Measurements from ENCODE around the gene IFIT3.

IFIT3 gene

DNA sequence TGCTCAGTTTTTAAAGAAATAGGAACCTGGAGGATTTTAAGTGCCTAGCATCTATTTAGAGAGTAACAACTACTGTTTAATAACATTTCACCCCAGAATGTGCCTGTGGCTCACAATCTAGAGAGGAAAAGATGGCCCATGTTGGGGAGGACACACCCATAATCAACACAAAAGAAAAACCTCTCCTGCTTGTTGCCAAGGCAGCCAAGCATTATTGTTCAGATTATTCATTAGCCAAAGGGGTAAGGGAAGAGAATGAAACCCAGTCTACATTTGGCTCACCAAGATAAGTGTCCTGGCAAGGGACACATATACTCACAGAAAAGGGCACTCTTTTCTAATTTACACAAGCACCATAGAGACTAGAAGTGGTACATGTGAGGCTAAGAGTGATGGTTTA lies 32.4 kb downstream of the IFIT3 start:
- no peak for DNase-seq

DNA sequence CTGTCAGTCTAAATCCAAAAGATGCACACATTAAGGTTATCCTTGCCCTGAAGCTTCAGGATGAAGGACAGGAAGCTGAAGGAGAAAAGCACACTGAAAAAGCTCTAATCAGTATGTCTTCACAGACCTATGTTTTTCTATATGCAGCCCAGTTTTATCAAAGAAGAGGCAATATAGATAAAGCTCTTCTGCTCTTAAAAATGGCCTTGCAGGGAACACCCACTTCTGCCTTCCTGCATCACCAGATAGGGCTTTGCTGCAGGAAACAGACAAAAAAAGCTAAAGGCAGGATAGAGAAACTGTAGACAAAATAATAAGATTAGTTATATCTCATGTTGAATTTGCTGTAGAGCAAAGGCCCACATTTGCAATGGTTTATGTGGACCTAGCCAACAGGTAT lies 35.1 kb downstream of the IFIT3 start:
- DNase-seq: no peak

DNA sequence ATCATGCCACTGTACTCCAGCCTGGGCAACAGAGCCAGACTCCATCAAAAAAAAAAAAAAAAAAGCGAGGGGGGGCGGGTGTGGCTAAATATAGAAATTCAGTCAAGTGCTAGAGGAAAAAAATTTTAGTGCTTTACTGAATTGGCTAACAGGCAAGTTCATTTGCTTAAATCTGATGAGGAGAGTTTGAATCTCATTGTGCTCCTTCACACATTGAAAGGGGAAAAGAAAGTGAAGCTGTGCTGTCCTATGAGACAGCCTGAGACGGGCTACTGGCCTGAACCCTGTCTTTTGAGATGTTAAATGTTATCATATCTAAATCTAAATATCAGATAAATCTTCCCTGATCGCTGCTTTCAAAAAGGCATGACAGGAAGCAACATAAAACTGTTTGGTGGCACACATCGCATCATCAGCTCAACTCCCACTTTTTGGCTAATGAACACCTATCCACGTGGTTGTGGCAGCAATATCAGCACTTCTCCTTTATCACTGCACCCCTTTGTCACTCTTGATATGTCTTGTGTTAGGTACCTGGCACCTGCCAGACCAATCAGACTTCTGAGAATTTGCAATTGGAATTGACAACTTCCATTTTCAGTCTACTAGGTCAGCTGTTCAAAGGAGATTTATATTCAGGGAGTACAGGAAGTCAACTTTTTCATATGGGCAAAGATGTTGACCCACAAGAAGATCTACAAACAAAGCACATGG lies 36.1 kb downstream of the IFIT3 start:
- no peak for DNase-seq

DNA sequence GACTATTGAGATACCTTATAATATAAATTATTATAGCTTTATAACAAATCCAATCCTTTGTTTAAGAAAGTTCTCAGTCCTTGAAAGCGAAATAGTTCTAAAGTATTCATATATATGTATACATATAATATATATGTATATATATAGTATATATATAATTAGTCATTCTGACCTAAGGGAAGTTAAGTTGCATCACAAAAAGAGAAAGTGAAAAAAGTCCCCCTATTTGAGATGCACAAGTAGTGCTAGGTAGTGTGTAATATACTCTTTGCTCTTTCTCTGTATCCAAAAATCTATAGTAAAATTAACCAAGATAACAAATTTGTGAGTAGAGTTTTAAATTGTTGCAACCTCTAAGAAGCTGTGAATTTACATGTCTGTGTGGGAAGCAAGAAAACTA lies 36.7 kb downstream of the IFIT3 start:
- DNase-seq: no peak

DNA sequence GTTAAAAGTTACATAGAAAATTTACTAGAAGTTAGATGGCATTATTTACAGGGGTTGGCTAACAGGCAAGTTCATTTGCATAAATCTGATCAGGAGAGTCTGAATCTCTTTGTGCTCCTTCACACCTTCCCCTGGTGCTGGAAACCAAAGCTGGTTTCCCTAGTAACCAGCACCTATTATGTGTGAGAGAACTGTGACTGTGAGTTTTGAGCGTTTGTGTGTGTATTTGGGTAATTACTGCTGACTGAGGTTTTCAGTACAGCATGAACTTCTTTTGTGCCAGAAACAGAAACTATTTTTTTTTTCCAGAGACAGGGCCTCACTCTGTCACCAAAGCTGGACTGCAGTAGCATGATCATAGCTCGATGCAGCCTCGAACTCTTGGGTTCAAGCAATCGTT lies 39.7 kb downstream of the IFIT3 start:
- peak in 1 of 14 donors; percentile 29 for DNase-seq

DNA sequence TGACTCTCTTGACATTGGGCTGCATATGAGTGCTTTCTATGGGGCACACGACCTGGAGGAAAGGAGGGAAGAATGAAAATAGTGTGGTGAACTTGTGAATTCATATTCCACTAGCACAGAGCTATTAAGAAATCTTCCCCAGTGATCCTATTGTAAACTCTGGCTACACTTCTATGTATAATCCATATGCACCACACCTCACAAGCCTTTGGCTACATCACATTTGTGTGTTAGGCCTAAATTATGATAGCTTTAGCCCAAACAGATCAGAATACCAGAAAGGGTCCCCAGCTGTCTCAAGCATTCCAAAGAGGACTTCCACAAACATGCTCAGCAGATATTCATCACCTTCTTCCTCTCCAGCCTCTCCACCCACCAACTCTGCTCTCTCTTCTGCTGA lies 40.3 kb downstream of the IFIT3 start:
- DNase-seq: no peak

DNA sequence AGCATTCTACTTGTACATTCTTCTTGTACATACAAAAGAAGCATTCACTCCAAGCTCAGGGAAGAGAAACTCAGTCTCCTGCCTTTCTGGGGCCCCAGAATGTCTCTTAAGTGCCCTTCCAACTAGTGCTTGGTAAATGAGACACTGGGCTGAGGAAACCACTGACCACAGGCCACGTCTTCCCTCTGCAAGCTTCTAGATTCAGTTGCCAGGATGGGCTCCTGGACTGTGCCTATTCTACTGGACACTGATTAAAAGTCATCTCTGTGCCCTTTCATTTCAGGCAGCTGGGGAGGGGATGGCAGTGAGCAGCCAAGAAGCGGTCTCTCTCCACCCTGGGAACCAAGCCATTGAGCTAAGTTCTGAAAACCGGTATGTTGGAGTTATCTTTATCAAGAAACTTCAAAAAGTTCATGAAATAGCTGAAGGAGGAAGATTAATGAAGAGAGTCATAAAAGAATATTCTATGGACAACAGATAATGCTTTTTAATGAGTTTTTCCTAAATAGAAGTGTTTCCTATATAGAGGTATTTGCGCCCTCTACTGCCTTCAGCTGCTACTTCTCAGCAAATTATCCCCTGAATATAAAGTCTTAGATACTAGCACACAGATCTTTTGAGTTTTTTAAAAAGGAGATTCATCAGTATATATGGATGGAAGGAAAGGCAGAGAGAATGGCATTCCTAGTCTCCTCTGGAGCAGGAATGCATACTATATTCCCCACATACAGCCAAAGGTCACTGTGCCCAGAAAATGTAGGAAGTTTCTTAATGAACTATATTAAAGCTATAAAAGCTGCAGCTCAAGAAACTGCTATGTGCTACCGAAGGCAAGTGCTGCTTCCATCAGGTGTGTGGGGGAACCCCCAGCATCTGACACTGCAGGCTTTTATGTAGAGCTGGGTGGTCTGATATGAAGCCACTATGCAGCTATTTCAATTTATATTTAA lies 41.6 kb downstream of the IFIT3 start:
- DNase-seq: peak in 9 of 14 donors; percentile 12 to 61 (median 30)

DNA sequence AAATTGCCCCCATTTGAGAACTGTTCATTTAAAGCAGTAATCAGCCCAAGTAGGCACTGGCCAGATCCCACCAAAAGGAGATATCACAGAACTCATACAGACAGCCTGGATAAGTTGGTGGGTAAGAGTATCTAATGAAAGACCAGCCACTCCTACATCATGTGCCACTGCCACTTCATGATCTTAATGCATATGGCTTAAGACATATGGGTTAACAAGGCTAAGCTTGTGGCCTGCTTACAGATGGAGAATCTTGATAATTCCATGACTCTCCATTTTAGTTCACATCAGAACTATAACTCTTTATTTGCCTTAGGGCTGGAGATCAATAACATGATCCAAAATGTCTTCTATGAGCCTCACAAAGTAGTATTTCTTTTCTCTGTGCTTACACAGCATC lies 43.3 kb downstream of the IFIT3 start:
- no peak for DNase-seq

DNA sequence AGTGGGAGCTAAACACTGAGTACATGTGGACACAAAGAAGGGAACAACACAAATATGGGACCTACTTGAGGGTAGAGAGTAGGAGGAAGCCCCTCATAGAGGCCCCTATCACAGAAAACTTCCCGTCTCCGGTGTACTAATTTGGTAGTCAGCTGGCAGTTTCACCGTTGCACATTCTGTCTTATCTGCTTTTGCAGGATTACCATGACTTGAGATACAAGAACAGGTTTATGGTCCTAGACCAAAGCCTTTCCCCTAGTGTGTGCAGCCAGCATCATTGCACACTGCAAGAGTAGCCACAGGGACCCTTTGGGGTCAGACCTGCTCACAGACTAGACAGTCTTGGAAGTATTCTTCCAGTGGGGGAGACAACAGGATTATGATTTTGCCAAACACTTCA lies 44.2 kb downstream of the IFIT3 start:
- DNase-seq: no peak

DNA sequence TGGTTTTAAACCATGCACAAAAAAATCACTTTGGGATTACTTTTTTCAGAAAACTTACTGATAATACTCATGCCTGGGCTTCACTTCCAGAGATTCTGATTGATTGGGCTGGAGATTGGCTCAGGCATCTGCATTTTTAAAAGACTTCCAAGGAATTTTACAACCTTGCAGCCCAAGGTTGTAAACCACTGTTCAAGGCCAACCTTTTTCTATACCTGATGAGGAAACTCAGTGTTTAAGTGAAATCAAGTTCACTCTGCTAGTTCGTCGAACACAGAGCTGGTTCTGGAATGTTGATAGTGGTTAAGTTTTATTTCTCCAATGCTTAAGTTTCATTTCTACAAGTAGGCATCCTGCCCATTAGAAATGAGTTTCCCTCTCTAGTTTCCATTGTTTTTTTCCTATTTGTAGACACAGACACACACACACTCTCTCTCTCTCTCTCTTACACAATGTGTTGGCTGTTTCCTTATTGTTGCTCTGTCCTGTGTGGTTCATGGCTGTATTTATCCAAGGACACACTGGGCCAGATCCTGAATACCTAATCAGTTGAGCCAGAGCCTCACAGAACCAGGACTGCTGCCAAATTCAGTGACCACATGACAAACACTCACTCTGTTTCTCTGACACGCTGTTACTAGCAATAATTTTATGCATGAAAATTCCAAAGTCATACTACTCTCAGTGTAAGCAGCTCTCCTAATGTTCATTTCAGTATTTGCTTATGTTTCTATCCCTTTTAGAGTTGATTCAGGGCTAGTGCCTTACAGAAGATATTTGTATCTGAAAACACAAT lies 46.3 kb downstream of the IFIT3 start:
- DNase-seq: peak in 12 of 14 donors; percentile 21 to 92 (median 77)

DNA sequence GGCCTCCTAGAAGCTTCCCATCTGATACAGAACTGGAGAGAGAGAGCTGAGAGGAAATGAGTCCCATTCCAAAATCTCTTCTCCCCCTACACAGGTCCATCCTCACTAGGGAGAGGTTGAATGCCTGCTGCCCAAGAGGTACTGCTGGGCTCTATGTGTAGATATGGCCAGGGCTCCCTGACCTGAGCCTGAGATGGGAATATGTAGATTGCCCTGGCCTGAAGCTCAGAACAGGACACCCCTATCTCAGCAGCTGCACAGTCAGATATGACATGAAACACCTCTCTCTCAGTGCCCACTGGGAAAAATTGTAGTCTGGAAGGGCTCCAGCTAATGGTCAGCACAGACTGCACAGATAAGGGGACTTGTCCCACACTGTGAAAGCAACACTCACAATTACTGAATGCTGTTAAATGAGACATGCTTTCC lies 46.9 kb downstream of the IFIT3 start:
- peak in 6 of 14 donors; percentile 33 to 61 (median 40) for DNase-seq

DNA sequence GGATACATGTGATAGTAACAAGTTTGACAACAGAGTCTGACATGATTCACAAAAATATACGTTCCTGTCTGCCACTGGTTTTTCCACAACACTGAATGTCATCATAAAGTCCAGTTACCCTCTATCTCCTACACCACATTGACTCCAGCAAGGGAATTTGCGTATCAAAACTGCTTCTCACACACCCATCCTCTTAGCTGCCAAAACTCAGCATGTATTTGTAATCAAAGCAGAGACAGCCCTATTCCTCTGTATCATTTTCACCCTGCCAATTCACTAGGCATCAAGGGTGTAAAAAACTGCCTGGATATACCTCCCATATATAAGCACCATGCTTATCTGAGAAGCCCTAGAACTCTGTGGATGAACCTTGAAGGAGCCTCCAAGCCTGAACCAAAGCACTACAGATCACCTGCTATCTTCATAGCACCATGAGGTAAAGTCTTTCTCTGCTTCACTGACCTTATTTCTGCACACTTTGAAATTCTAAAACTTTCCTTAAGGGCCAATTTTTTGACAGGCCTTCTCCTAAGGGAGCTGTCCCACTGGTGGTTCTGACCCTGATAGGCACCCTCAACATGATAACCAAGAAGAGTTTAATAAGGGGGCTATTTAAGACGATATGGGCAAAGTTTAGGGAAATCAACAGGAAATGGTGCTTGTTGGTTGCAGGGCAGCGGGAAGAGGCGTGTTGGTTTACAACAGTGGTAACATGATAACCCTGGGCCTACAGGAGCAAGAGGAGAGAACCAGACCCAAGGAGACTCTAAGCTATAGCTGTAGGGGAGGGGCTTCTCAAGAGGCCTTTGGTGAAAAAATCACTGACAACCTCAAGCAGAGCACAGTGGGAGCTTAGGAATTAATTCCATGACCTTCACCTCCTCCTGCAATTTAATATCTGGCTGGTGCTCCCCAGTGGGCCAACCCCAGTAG lies 50.2 kb downstream of the IFIT3 start, which contains the start of gene IFIT1B:
IFIT1B (plus strand) TSS at position 352 of the 933 bp plus-strand sequence; CDS start at position 432, 80 bp downstream.
- no peak for DNase-seq

DNA sequence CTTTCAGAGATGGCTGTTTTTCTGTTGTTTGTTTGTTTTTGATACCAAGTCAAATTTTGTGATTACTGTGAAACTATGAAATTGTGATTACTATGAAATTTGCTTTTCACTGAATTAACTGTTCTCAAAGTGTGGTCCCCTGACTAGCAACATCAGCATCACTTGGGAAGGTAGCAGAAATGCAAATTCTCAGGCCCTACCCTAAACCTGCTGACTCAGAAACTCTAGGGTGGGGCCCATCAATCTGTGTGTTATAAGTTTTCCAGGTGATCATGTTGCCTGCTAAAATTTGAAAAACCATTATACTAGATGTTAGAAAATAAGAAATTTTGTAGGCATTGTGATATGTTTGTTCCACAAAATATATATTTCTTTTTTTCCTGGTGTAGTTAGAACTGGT lies 51.3 kb downstream of the IFIT3 start:
- DNase-seq: no peak

DNA sequence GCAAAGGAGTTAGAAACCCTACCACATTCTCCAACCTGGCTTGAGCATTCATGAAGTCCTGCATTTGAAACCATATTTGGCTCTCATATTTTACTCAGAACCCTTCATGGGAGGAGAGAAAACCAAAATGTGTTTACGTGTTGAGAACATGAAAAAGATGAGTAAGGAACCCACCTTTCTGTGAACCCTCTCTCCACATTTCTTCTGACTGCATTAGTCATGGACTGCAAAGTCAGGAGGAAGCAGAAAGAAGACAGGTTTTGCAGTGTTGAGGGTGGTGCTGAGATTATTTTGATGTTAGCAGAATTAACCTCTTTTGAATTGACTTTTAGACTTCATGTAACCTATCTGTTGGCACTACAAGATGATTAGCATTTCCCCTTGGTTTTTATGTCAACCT lies 55.0 kb downstream of the IFIT3 start:
- no peak for DNase-seq

DNA sequence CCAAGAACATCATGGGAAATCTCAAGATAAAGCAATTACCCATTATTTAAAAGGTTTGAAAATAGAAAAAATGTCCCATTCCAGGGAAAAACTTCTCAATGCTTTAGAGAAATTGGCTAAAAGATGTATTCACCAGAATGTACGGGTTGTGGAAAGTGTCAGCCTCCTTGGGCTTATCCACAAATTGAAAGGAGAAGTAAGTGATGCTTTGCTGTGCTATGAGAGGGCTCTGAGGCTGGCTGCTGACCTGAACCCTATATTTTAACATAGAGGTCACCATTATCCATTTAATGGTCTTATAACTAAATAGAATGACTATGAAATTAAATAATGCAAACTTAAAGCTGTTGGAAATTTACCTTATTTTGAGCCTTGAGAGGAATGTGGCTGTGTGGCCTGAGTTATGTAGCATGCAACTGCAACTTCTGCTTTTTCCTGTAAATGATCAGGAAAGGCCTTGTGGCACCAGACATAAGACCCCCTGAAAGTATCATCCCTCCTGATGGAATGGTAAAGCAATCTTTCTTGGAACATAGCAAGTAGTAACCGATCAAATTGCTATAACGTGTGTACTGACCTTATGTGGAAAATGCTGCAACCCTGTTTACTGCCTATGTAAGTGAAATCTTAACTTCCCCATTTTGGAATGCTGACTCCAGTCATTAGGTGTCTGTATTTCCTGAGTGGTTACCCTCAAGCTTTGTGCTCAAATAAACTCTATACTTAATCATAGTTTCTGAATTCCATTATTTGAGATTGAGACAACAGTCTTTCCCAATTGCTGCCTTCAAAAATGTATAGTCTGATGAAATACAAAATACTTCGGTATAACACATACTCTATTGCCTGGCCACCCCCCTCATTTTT lies 56.9 kb downstream of the IFIT3 start:
- DNase-seq: no peak

DNA sequence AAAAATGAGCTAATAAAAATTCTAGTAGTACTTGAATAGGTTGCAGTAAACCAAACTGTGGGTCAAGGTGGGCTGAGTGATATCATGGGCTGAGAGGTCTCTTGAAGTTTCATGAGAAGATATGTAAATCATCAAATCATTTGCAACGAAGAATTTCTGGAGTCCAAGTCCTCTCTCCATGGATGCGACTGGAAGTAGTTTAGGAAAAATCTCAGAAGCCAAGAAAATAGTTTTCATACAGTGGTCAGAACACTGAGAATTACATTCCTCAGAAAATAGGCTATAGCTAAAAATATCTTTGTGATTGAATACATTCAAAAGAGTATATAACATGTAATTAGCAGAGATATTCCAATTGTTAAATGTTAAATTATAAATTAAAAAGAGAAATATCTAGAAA lies 61.0 kb downstream of the IFIT3 start:
- no peak for DNase-seq

DNA sequence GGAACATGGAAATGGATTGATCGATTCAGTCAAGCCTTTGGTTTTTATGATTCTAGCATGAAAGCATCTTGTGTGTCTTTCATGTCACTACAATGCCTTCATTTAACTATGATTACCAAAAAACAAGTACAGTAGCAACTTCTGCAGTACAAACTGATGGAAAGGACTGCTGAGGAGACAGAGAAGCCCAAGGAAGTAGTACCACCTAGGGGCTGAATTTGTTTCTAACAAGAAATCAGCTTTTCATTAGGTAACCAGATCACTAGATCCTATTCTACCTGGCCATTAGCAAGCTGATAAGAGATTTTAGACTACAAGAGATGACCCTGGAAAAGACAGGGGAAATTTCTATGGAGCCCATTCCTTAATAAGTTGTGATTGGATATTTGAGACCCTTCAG lies 61.5 kb downstream of the IFIT3 start:
- DNase-seq: peak in 1 of 14 donors; percentile 9
